WTC11 (cell line): ENCODE results near the gene EIF5B. TPM values are rescaled to one million over a fixed set of nuclear protein-coding genes. Genes with fewer than 3 reads are reported as not detected.

ENCODE experiments used
- ATAC-seq: fragments of 200-7000 bp; cut with Tn5 transposase; 2 replicates; pipeline ENCODE4 v1.10.0; 2021; ENCODE audit warnings: mild to moderate bottlenecking, moderate library complexity
- Bru-seq: library from RNA; stranded (reverse); fragments of 400-500 nt; gene quantifications from one replicate; lab custom pipeline; 2021; lab: Mats Ljungman, UMichigan
- CTCF ChIA-PET: fragments of 300-600 bp; sonication (Branson Sonifier 250); formaldehyde crosslinking; loops from one replicate; lab custom pipeline; 2021; ENCODE audit warnings: antibody characterized with exemption; lab: Charles Lee
- POLR2A ChIA-PET: fragments of 350-600 bp; sonication (Branson Sonifier 250); formaldehyde crosslinking; loops from one replicate; lab custom pipeline; 2021; ENCODE audit warnings: antibody characterized with exemption; lab: Charles Lee
- DNase-seq: peaks from one replicate; pipeline ENCODE4 v3.0.0; 2021; ENCODE audit warnings: low spot score
- H3K27ac Mint-ChIP-seq: 2 replicates; pipeline ENCODE4 v1.8.0; 2021; ENCODE audit warnings: mixed read lengths
- H3K27me3 Mint-ChIP-seq: 2 replicates; pipeline ENCODE4 v1.8.0; 2021; ENCODE audit warnings: low read depth, mild to moderate bottlenecking, moderate library complexity, mixed read lengths
- H3K36me3 Mint-ChIP-seq: 2 replicates; pipeline ENCODE4 v1.8.0; 2021; ENCODE audit warnings: mixed read lengths
- H3K4me1 Mint-ChIP-seq: 2 replicates; pipeline ENCODE4 v1.8.0; 2022; ENCODE audit warnings: mixed read lengths
- H3K4me3 Mint-ChIP-seq: 2 replicates; pipeline ENCODE4 v1.8.0; 2021; ENCODE audit warnings: mild to moderate bottlenecking, moderate library complexity, mixed read lengths
- H3K9me3 Mint-ChIP-seq: 2 replicates; pipeline ENCODE4 v1.8.0; 2021; ENCODE audit warnings: mixed read lengths
- CREB1 ChIP-seq: sonication (generic); formaldehyde crosslinking; IDR thresholded peaks from 2 replicates; pipeline ENCODE4 v1.8.0; 2023; ENCODE audit warnings: mild to moderate bottlenecking, missing genetic modification reagents
- ESRRA ChIP-seq: sonication (generic); formaldehyde crosslinking; IDR thresholded peaks from 2 replicates; pipeline ENCODE4 v1.8.1; 2022; ENCODE audit warnings: mild to moderate bottlenecking, missing genetic modification reagents, borderline replicate concordance
- IRF2 ChIP-seq: sonication (generic); formaldehyde crosslinking; IDR thresholded peaks from 2 replicates; pipeline ENCODE4 v1.8.0; 2022; ENCODE audit warnings: low read depth, missing genetic modification reagents, borderline replicate concordance
- KAT7 ChIP-seq: sonication (generic); formaldehyde crosslinking; IDR thresholded peaks from 2 replicates; pipeline ENCODE4 v1.8.1; 2023; ENCODE audit warnings: missing genetic modification reagents, mild to moderate bottlenecking, borderline replicate concordance
- MYBL2 ChIP-seq: sonication (generic); formaldehyde crosslinking; IDR thresholded peaks from 2 replicates; pipeline ENCODE4 v1.8.1; 2023; ENCODE audit warnings: mild to moderate bottlenecking, moderate library complexity, missing genetic modification reagents
- RORB ChIP-seq: fragments of 250-450 bp; sonication (Bioruptor Pico); IDR thresholded peaks from 2 replicates; pipeline ENCODE4 v1.9.0; 2021; ENCODE audit warnings: mild to moderate bottlenecking
- SP1 ChIP-seq: sonication (generic); formaldehyde crosslinking; conservative IDR thresholded peaks from 2 replicates; pipeline ENCODE4 v1.8.1; 2022; ENCODE audit warnings: missing genetic modification reagents
- ZNF671 ChIP-seq: fragments of 250-450 bp; sonication (Bioruptor Pico); IDR thresholded peaks from 2 replicates; pipeline ENCODE4 v1.8.0; 2021; ENCODE audit warnings: mild to moderate bottlenecking
- long read RNA-seq, 3 experiments: library from RNA in 1 of 3; library from capped mRNA in 1 of 3; library from polyadenylated mRNA in 1 of 3; unstranded in 2 of 3; stranded (forward) in 1 of 3; transcript quantifications; one replicate each; pipeline ENCODE4 v2.0.0, GENCODE V29; 2021
- total RNA-seq: library from RNA; stranded (reverse); gene quantifications from 3 replicates; pipeline ENCODE4 v1.2.3, GENCODE V29; 2021
- TF ChIP-seq, protein P1 (sequence below): sonication (generic); formaldehyde crosslinking; IDR thresholded peaks from 2 replicates; pipeline ENCODE4 v1.8.0; 2022; ENCODE audit warnings: mild to moderate bottlenecking, missing genetic modification reagents
- TF ChIP-seq, protein P2 (sequence below): sonication (generic); formaldehyde crosslinking; IDR thresholded peaks from 2 replicates; pipeline ENCODE4 v1.8.1; 2022; ENCODE audit warnings: mild to moderate bottlenecking, moderate library complexity, missing genetic modification reagents
- TF ChIP-seq, protein P3 (sequence below): sonication (generic); formaldehyde crosslinking; IDR thresholded peaks from 2 replicates; pipeline ENCODE4 v1.8.0; 2022; ENCODE audit warnings: mild to moderate bottlenecking, missing genetic modification reagents
- TF ChIP-seq, protein P4 (sequence below): sonication (generic); formaldehyde crosslinking; conservative IDR thresholded peaks from 2 replicates; pipeline ENCODE4 v1.8.1; 2022; ENCODE audit warnings: mild to moderate bottlenecking, missing genetic modification reagents
- TF ChIP-seq, protein P5 (sequence below): sonication (generic); formaldehyde crosslinking; IDR thresholded peaks from 2 replicates; pipeline ENCODE4 v1.8.0; 2023; ENCODE audit warnings: missing genetic modification reagents, mild to moderate bottlenecking, borderline replicate concordance
- TF ChIP-seq, protein P6 (sequence below): sonication (generic); formaldehyde crosslinking; IDR thresholded peaks from 2 replicates; pipeline ENCODE4 v1.8.1; 2023; ENCODE audit warnings: mild to moderate bottlenecking, missing genetic modification reagents
- TF ChIP-seq, protein P7 (sequence below): fragments of 250-450 bp; sonication (Bioruptor Pico); IDR thresholded peaks from 2 replicates; pipeline ENCODE4 v1.9.0; 2021; ENCODE audit warnings: mild to moderate bottlenecking
- TF ChIP-seq, protein P8 (sequence below): sonication (generic); formaldehyde crosslinking; IDR thresholded peaks from 2 replicates; pipeline ENCODE4 v1.8.1; 2022; ENCODE audit warnings: mild to moderate bottlenecking, missing genetic modification reagents, moderate library complexity, borderline replicate concordance

The EIF5B gene, protein sequence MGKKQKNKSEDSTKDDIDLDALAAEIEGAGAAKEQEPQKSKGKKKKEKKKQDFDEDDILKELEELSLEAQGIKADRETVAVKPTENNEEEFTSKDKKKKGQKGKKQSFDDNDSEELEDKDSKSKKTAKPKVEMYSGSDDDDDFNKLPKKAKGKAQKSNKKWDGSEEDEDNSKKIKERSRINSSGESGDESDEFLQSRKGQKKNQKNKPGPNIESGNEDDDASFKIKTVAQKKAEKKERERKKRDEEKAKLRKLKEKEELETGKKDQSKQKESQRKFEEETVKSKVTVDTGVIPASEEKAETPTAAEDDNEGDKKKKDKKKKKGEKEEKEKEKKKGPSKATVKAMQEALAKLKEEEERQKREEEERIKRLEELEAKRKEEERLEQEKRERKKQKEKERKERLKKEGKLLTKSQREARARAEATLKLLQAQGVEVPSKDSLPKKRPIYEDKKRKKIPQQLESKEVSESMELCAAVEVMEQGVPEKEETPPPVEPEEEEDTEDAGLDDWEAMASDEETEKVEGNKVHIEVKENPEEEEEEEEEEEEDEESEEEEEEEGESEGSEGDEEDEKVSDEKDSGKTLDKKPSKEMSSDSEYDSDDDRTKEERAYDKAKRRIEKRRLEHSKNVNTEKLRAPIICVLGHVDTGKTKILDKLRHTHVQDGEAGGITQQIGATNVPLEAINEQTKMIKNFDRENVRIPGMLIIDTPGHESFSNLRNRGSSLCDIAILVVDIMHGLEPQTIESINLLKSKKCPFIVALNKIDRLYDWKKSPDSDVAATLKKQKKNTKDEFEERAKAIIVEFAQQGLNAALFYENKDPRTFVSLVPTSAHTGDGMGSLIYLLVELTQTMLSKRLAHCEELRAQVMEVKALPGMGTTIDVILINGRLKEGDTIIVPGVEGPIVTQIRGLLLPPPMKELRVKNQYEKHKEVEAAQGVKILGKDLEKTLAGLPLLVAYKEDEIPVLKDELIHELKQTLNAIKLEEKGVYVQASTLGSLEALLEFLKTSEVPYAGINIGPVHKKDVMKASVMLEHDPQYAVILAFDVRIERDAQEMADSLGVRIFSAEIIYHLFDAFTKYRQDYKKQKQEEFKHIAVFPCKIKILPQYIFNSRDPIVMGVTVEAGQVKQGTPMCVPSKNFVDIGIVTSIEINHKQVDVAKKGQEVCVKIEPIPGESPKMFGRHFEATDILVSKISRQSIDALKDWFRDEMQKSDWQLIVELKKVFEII
- total RNA-seq (52.1 to 68.8 TPM (median 52.5 TPM) in 3 replicates), Bru-seq, nascent RNA (percentile 97 among the genes with signal in this experiment)
- long read RNA-seq, experiment 1, full-length matches to known transcripts = 402 of 598 reads
- long read RNA-seq, experiment 1, partial matches to known transcripts = 130 of 598 reads
- long read RNA-seq, experiment 1, other reads (novel, unspliced or antisense) = 66 of 598 reads
- long read RNA-seq, experiment 2, partial matches to known transcripts = 91 of 111 reads
- long read RNA-seq, experiment 2, other reads (novel, unspliced or antisense) = 18 of 111 reads
- long read RNA-seq, experiment 3, full-length matches to known transcripts = 2 of 497 reads
- long read RNA-seq, experiment 3, partial matches to known transcripts = 484 of 497 reads
- long read RNA-seq, experiment 3, other reads (novel, unspliced or antisense) = 11 of 497 reads

DNA sequence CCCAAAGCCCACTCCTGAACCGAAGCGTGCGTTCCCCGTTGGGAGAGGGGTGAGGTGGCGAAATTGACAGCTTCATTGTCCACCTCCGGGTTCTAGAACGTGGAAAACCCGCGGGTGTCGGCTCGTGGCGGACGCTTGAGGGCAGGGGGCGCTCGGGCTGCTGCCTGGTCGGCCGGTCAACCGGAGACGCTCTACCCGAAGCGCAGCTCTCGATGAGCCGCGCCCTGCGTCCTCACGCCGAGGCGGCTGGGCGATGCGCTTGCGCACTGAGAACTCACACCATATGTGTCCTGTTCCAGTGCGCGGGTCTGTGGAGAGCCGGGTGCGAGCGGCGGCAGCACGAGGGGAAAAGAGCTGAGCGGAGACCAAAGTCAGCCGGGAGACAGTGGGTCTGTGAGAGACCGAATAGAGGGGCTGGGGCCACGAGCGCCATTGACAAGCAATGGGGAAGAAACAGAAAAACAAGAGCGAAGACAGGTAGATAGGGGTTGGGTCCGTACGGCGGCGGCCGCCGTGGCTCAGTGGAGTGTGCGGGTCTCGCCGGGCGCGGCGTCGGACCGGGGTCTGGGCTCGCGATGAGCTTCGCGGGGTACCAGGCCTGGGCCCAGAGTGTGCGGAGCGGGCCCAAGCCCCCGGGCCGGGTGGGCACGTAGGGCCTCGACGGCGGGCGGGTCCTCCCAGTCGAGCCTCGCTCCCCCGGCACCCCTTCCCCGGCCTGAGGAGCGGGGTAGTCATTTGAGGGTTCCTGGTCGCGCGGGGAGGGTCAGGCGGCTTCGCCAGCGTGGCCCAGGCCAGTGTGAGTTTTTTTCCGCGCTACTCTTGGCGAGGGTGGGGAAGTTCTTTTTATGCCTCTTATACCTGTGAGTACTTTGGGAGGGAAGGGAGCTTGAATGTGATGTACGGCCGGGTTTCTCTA, at the start of gene EIF5B:
Gene EIF5B (plus strand): TSS at position 277 of the 916 bp plus-strand sequence. CDS start 166 bp downstream, at position 443.
- ATAC-seq (peak; percentile 81), DNase-seq (peak; percentile 95)
- H3K36me3 Mint-ChIP-seq = peaks cover 9% of the 10 kb centered on the region
- H3K9me3 Mint-ChIP-seq = no peaks in the 10 kb centered on the region
- CTCF ChIA-PET = interaction anchor here (0.7 to 2.4 kb wide), 12 partner anchors 9 to 923 kb away, joined by 3 to 9 read pairs (median 4); partner anchors contain the start of gene REV1
- no peaks in the 10 kb centered on the region for H3K27me3 Mint-ChIP-seq
- H3K27ac Mint-ChIP-seq = no peak within 1 kb of the TSS
- no peak within 1 kb of the TSS for H3K4me3 Mint-ChIP-seq
- POLR2A ChIA-PET = interaction anchor here (0.6 to 2.6 kb wide), 8 partner anchors 27 to 197 kb away, joined by 3 to 7 read pairs (median 4); partner anchors contain the start of genes LIPT1 and TSGA10
- peaks cover 16% of the 10 kb centered on the region for H3K4me1 Mint-ChIP-seq
- TF ChIP-seq SP1 (CRISPR knock-in tag) (peak; percentile 45; the same call in 1 of the 2 replicates), IRF2 (no peak), ESRRA (0 out of 2 replicates have a peak, but pooled peaks have one; percentile 36), KAT7 (CRISPR knock-in tag) (0 out of 2 replicates have a peak, but pooled peaks have one; percentile 55), CREB1 (CRISPR knock-in tag) (no peak), ZNF671 (CRISPR knock-in tag) (no peak), RORB (no peak), MYBL2 (CRISPR knock-in tag) (no peak; the same call in 1 of the 2 replicates)
- TF ChIP-seq, protein P1, sequence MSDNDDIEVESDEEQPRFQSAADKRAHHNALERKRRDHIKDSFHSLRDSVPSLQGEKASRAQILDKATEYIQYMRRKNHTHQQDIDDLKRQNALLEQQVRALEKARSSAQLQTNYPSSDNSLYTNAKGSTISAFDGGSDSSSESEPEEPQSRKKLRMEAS (CRISPR knock-in tag) = peak; percentile 90
- TF ChIP-seq, protein P2, sequence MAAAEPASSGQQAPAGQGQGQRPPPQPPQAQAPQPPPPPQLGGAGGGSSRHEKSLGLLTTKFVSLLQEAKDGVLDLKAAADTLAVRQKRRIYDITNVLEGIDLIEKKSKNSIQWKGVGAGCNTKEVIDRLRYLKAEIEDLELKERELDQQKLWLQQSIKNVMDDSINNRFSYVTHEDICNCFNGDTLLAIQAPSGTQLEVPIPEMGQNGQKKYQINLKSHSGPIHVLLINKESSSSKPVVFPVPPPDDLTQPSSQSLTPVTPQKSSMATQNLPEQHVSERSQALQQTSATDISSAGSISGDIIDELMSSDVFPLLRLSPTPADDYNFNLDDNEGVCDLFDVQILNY (CRISPR knock-in tag) = peak; percentile 72; the same call in 1 of the 2 replicates
- TF ChIP-seq, protein P3, sequence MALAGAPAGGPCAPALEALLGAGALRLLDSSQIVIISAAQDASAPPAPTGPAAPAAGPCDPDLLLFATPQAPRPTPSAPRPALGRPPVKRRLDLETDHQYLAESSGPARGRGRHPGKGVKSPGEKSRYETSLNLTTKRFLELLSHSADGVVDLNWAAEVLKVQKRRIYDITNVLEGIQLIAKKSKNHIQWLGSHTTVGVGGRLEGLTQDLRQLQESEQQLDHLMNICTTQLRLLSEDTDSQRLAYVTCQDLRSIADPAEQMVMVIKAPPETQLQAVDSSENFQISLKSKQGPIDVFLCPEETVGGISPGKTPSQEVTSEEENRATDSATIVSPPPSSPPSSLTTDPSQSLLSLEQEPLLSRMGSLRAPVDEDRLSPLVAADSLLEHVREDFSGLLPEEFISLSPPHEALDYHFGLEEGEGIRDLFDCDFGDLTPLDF (CRISPR knock-in tag) = no peak
- TF ChIP-seq, protein P4, sequence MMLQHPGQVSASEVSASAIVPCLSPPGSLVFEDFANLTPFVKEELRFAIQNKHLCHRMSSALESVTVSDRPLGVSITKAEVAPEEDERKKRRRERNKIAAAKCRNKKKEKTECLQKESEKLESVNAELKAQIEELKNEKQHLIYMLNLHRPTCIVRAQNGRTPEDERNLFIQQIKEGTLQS (CRISPR knock-in tag) = no peak
- TF ChIP-seq, protein P5, sequence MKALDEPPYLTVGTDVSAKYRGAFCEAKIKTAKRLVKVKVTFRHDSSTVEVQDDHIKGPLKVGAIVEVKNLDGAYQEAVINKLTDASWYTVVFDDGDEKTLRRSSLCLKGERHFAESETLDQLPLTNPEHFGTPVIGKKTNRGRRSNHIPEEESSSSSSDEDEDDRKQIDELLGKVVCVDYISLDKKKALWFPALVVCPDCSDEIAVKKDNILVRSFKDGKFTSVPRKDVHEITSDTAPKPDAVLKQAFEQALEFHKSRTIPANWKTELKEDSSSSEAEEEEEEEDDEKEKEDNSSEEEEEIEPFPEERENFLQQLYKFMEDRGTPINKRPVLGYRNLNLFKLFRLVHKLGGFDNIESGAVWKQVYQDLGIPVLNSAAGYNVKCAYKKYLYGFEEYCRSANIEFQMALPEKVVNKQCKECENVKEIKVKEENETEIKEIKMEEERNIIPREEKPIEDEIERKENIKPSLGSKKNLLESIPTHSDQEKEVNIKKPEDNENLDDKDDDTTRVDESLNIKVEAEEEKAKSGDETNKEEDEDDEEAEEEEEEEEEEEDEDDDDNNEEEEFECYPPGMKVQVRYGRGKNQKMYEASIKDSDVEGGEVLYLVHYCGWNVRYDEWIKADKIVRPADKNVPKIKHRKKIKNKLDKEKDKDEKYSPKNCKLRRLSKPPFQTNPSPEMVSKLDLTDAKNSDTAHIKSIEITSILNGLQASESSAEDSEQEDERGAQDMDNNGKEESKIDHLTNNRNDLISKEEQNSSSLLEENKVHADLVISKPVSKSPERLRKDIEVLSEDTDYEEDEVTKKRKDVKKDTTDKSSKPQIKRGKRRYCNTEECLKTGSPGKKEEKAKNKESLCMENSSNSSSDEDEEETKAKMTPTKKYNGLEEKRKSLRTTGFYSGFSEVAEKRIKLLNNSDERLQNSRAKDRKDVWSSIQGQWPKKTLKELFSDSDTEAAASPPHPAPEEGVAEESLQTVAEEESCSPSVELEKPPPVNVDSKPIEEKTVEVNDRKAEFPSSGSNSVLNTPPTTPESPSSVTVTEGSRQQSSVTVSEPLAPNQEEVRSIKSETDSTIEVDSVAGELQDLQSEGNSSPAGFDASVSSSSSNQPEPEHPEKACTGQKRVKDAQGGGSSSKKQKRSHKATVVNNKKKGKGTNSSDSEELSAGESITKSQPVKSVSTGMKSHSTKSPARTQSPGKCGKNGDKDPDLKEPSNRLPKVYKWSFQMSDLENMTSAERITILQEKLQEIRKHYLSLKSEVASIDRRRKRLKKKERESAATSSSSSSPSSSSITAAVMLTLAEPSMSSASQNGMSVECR (CRISPR knock-in tag) = peak; percentile 82; the same call in 1 of the 2 replicates
- TF ChIP-seq, protein P6, sequence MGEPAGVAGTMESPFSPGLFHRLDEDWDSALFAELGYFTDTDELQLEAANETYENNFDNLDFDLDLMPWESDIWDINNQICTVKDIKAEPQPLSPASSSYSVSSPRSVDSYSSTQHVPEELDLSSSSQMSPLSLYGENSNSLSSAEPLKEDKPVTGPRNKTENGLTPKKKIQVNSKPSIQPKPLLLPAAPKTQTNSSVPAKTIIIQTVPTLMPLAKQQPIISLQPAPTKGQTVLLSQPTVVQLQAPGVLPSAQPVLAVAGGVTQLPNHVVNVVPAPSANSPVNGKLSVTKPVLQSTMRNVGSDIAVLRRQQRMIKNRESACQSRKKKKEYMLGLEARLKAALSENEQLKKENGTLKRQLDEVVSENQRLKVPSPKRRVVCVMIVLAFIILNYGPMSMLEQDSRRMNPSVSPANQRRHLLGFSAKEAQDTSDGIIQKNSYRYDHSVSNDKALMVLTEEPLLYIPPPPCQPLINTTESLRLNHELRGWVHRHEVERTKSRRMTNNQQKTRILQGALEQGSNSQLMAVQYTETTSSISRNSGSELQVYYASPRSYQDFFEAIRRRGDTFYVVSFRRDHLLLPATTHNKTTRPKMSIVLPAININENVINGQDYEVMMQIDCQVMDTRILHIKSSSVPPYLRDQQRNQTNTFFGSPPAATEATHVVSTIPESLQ (CRISPR knock-in tag) = no peak
- TF ChIP-seq, protein P7, sequence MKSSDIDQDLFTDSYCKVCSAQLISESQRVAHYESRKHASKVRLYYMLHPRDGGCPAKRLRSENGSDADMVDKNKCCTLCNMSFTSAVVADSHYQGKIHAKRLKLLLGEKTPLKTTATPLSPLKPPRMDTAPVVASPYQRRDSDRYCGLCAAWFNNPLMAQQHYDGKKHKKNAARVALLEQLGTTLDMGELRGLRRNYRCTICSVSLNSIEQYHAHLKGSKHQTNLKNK = no peak
- TF ChIP-seq, protein P8, sequence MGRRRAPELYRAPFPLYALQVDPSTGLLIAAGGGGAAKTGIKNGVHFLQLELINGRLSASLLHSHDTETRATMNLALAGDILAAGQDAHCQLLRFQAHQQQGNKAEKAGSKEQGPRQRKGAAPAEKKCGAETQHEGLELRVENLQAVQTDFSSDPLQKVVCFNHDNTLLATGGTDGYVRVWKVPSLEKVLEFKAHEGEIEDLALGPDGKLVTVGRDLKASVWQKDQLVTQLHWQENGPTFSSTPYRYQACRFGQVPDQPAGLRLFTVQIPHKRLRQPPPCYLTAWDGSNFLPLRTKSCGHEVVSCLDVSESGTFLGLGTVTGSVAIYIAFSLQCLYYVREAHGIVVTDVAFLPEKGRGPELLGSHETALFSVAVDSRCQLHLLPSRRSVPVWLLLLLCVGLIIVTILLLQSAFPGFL (CRISPR knock-in tag) = peak; percentile 19; the same call in 1 of the 2 replicates
